Right atrium auricular region (tissue), 2 donors: ENCODE measurements around the gene IZUMO1R. TPM values are rescaled to one million over a fixed set of nuclear protein-coding genes. Genes with fewer than 3 reads are reported as not detected.

Experiments used
- DNase-seq: peaks from one replicate; pipeline ENCODE4 v3.0.0-alpha.2; 2019; ENCODE audit warnings: low spot score
- H3K27ac ChIP-seq, 2 donors: fragments of 200-600 bp; sonication (generic); 1 replicate in 1 of 2; 2 replicates in 1 of 2; pipeline ENCODE4 v1.5.1; 2016 to 2019
- H3K27me3 ChIP-seq, 2 donors: fragments of 200-600 bp; sonication (generic); one replicate each; pipeline versions ENCODE4 v1.5.1 to v1.6.0; 2017 to 2019
- H3K36me3 ChIP-seq: fragments of 200-600 bp; sonication (generic); one replicate; pipeline ENCODE4 v1.5.1; 2016
- H3K4me1 ChIP-seq, 2 donors: fragments of 200-600 bp; sonication (generic); one replicate each; pipeline versions ENCODE4 v1.5.1 to v1.6.0; 2017 to 2019
- H3K4me3 ChIP-seq, 2 donors: fragments of 200-600 bp; sonication (generic); 1 replicate in 1 of 2; 2 replicates in 1 of 2; pipeline ENCODE4 v1.5.1; 2017 to 2019; ENCODE audit warnings: mild to moderate bottlenecking in 1 of 2, moderate library complexity in 1 of 2
- H3K9me3 ChIP-seq, 2 donors: fragments of 200-600 bp; sonication (generic); one replicate each; pipeline ENCODE4 v1.5.1; 2019
- total RNA-seq, 2 donors: library from RNA; depleted of rRNA; stranded (reverse); fragments of >200 nt; gene quantifications; one replicate each; pipeline ENCODE4 v1.1.0, GENCODE V29; 2016
- TF ChIP-seq, protein P1 (sequence below), 2 donors: fragments of 200-600 bp; sonication (generic); IDR thresholded peaks; one replicate each; pipeline ENCODE4 v1.5.1; 2019; ENCODE audit warnings: antibody characterized with exemption in 2 of 2

The IZUMO1R gene
- total RNA-seq, 2 donors from 2014 or later = not detected

DNA sequence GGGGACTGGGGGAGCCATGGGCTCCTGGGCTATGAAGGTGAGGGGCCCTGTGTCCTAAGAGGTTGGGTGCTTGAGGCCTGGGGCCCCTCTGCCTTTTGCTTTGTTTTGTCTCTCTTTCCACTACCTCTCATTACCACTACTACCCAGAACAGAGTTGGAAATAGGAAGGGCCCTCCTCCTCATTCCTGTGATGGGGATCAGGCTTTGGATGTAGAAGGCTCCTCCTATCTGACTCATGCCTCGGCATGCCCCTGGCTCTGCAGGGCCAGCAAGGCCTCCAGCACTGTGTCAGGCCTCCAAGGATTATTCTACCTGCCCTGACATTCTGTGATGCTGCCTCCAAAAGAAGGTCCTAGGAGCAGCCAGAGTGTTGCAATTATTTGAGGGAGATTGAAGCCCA, 766 bp downstream of the IZUMO1R start:
- Histone ChIP-seq H3K36me3 (no peaks in the 10 kb centered on the region), H3K27me3 (no peaks in the 10 kb centered on the region), H3K4me1 (peaks cover 0 to 12% of the 10 kb centered on the region in 2 donors), H3K27ac (peak overlapping the region in 1 of 2 donors; percentile 40), H3K4me3 (no peak overlapping the region), H3K9me3 (no peaks in the 10 kb centered on the region)
- DNase-seq = no peak
- TF ChIP-seq, protein P1, sequence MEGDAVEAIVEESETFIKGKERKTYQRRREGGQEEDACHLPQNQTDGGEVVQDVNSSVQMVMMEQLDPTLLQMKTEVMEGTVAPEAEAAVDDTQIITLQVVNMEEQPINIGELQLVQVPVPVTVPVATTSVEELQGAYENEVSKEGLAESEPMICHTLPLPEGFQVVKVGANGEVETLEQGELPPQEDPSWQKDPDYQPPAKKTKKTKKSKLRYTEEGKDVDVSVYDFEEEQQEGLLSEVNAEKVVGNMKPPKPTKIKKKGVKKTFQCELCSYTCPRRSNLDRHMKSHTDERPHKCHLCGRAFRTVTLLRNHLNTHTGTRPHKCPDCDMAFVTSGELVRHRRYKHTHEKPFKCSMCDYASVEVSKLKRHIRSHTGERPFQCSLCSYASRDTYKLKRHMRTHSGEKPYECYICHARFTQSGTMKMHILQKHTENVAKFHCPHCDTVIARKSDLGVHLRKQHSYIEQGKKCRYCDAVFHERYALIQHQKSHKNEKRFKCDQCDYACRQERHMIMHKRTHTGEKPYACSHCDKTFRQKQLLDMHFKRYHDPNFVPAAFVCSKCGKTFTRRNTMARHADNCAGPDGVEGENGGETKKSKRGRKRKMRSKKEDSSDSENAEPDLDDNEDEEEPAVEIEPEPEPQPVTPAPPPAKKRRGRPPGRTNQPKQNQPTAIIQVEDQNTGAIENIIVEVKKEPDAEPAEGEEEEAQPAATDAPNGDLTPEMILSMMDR (IDR thresholded peaks at IDR 0.05) = no peak

DNA sequence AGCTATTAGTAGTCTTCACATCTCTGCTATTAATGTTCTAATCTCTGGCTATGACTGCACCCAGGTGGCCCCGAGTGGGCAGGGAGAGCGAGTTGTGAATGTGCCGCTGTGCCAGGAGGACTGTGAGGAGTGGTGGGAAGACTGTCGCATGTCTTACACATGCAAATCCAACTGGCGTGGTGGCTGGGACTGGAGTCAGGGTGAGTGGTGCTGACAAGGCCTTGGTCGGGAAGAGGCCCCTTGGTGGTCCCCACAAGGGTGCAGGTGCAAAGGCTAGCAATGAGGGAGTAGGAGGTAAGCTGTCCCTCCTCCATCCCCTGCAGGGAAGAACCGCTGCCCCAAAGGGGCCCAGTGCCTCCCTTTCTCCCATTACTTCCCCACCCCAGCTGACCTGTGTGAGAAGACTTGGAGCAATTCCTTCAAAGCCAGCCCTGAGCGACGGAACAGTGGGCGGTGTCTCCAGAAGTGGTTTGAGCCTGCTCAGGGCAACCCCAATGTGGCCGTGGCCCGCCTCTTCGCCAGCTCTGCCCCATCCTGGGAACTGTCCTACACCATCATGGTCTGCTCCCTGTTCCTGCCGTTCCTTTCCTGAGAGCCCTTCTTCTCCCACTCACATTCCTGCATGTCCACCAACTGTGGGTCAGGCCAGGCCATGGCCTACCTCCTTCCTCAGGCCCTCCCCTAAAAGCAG, 2.9 kb downstream of the IZUMO1R start:
- DNase-seq = no peak
- no peaks in the 10 kb centered on the region for H3K27me3 ChIP-seq
- TF ChIP-seq, protein P1 (IDR thresholded peaks at IDR 0.05) = no peak

DNA sequence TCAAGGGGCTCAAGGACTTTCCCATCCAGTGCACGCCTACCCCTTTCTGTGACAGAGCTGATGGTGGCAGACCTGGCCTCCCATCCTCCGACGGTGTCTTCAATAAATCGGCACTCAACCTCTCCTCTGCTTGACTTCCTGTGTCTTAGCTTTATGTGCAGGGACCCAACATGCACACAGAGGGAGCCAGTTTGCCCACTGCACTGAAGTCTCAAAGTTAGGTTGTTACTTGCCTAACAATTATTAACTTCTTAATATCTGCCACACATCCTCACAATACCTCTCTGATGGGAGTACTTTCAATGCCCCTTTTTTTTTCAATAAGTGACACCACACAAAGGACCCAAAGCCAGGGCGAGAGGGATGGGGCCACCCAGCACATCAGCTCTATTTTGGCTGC, 3.6 kb downstream of the IZUMO1R start:
- TF ChIP-seq, protein P1 (IDR thresholded peaks at IDR 0.05) = no peak
- no peaks in the 10 kb centered on the region for H3K9me3 ChIP-seq
- H3K4me1 ChIP-seq = peaks cover 0 to 12% of the 10 kb centered on the region in 2 donors
- H3K36me3 ChIP-seq = no peaks in the 10 kb centered on the region
- H3K27me3 ChIP-seq = no peaks in the 10 kb centered on the region
- DNase-seq = no peak
- no peak overlapping the region for H3K27ac ChIP-seq
- no peak overlapping the region for H3K4me3 ChIP-seq

More for the DNA sequence above, 2.9 kb downstream of the IZUMO1R start:
- no peak overlapping the region for H3K4me3 ChIP-seq
- H3K36me3 ChIP-seq = no peaks in the 10 kb centered on the region
- no peaks in the 10 kb centered on the region for H3K9me3 ChIP-seq
- H3K27ac ChIP-seq = no peak overlapping the region
- peaks cover 0 to 12% of the 10 kb centered on the region in 2 donors for H3K4me1 ChIP-seq

DNA sequence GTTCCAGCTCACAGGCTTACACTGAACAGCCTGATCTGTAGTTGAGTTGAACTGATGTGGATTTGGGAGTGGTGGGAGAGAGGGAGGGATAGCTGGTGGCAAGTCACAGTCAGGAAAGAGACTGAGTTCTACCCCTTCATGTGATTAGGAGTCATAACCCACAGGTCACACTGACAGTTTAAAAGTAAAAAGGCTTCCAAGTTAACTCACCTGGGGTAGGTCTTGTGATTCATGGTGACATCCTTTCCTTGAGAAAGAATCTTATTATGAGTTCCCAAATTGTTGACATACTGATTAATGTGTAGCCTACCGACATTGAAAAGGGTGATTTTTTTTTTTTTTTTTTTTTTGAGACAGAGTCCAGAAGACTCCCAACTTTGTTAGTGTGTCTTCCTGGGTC, 5.4 kb downstream of the IZUMO1R start:
- Histone ChIP-seq H3K4me1 (peaks cover 0 to 8% of the 10 kb centered on the region in 2 donors), H3K27me3 (no peaks in the 10 kb centered on the region), H3K4me3 (no peak overlapping the region), H3K27ac (no peak overlapping the region), H3K36me3 (no peaks in the 10 kb centered on the region), H3K9me3 (no peaks in the 10 kb centered on the region)
- TF ChIP-seq, protein P1 (IDR thresholded peaks at IDR 0.05) = no peak
- no peak for DNase-seq

DNA sequence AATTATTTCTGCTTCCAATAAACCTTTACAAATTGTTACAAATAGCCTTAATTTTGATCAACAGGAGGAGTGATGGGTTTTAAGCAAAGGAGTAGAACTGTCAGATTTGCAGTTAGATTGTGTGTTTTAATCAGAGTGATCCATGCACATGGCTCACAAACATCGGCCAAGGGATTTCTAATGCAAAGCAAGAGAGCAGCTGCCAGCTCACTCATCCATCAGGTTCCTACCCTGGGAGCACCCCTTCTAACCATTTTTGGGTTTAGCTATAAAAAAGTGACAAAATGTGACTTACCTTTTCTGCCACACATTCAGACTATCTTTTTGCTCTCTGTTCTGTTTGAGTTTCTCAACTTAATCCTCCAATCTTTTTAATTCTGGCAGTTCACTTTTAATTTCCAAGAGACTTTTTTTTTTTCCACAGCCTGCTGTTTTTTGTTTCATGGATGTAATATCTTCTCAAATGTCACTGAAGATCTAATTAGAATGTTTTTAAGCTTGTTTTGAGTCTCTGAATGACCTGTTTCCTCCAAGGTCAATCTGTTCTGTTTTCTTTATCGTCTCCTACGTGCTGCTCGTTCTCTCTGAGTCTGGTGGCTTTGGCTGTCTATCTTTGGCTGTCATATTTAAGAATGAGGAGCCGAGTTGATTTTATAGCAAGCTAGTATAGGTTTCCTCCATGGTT, 6.0 kb downstream of the IZUMO1R start:
- Histone ChIP-seq H3K36me3 (no peaks in the 10 kb centered on the region), H3K9me3 (no peaks in the 10 kb centered on the region), H3K4me3 (no peak overlapping the region), H3K27ac (no peak overlapping the region), H3K27me3 (no peaks in the 10 kb centered on the region), H3K4me1 (peaks cover 0 to 2% of the 10 kb centered on the region in 2 donors)
- TF ChIP-seq, protein P1 (IDR thresholded peaks at IDR 0.05) = no peak
- DNase-seq = no peak
